ENCODE data around the gene THSD7B.

The THSD7B gene

DNA sequence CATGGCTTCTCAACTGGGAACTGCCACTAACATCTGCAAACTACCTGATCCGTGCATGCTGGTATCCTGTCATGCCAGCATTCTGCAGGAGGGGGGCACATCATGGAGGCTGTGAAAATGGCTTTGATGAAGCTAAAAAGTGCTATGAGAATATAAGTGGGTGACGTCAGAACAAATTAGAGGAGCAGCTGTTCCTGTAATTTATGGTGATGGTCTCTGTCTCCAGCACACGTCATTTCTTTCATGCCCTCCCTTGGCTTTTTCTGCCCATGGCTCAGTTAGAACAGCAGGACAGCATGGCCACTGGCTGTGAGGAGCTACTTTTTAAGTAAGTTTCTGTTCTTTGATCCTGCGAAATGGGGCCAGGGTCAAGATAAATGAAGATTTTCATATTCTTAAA is 466.3 kb downstream of the THSD7B start:
- in situ Hi-C loops (cut with MboI; ENCODE audit: low sequenced_read_pairs), result no loop called here

- in situ Hi-C loops (cut with MboI; ENCODE audit: low sequenced_read_pairs), result no loop called here
These were observed 466.7 kb downstream of the THSD7B start for GRCh38 chr2:137232076-137232475.

- in situ Hi-C loops (cut with MboI; ENCODE audit: low sequenced_read_pairs), result no loop called here
These were observed 467.7 kb downstream of the THSD7B start for GRCh38 chr2:137233091-137233490.

DNA sequence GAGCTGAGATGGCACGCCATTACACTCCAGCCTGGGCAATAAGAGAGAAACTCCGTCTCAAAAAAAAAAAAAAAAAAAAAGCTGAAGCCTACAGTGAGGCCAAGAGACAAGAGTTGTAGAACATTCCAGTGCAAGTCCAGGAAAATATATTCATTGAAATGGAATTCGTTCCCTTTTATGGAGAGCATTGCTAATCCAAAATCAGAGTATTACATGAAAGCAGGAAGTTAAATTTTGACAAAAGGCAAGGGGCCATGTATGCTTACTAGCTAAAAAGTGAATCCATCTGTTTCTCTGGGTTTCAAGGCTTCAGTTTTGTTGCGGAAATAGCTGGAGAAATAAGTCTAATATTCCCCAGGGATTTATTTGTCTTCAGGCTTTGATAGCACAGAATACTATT is 471.7 kb downstream of the THSD7B start:
- in situ Hi-C loops (cut with MboI; ENCODE audit: low sequenced_read_pairs), result no loop called here

DNA sequence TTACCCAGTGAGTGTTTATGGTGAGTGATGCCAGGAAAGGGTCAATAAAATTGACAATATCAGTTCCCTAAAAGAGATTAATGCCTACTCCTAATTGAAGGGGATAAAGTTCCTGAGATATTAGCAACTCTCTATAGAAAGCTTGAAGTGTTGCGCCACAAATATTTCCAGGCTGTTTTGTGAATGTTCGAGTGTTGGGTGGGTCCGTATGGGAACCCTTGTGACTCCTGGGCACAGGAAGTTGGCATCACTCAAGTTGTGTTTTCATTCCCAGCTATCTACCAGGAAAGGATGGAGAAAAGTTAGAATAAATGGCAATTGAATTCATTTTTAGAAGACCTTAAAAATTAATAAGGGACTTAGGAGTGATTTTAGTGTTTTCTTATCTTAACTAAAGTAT is 472.7 kb downstream of the THSD7B start:
- in situ Hi-C loops (cut with MboI; ENCODE audit: low sequenced_read_pairs), result no loop called here

GRCh38 chr2:137249463-137250130 is 484.3 kb downstream of the THSD7B start:
- in situ Hi-C loops (cut with MboI; ENCODE audit: low sequenced_read_pairs), result no loop called here

GRCh38 chr2:137250401-137250800 is 485.1 kb downstream of the THSD7B start:
- in situ Hi-C loops (cut with MboI; ENCODE audit: low sequenced_read_pairs), result no loop called here

GRCh38 chr2:137251045-137251444 is 485.7 kb downstream of the THSD7B start:
- in situ Hi-C loops (cut with MboI; ENCODE audit: low sequenced_read_pairs), result no loop called here

- in situ Hi-C loops (cut with MboI; ENCODE audit: low sequenced_read_pairs), result no loop called here
These were observed 487.6 kb downstream of the THSD7B start for GRCh38 chr2:137252934-137253333.

DNA sequence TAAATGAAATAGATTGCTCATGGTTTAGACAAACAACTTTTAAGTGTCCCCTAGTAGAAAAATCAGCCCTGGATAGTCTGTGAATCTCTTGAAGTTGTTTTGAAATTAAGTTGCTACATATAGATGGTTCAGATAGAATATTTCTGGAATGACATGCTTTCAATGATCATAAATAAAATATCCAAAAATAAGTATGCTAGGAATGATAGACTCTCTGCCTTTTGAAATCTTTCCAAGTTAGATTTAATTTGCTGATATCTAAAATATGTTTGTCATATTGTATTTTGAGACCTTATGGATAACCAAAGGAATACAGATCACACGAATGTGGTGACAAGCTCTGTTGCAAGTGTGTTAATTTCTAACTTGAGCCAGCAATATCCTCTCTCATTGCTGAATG is 488.7 kb downstream of the THSD7B start:
- in situ Hi-C loops (cut with MboI; ENCODE audit: low sequenced_read_pairs), result no loop called here

- in situ Hi-C loops (cut with MboI; ENCODE audit: low sequenced_read_pairs), result no loop called here
These were observed 490.0 kb downstream of the THSD7B start for GRCh38 chr2:137255345-137255744.

DNA sequence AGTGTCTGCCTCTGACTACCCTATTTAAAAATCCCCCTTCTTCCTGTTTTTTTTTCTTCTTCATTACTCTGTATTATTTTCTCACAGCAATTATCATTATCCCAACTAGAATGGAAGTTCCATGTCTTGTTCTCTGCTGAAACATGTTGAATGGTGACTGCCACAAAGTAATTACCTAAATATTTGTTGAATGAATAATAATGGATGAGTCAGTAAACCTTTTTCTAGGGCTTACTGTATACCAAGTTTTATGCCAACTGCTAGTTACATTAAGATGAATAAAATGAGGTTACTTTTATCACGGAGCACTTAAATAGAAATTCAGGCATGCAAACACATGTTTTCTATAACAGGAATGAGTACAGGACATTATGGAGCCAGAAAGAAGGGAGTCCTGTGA is 490.6 kb downstream of the THSD7B start:
- in situ Hi-C loops (cut with MboI; ENCODE audit: low sequenced_read_pairs), result no loop called here

DNA sequence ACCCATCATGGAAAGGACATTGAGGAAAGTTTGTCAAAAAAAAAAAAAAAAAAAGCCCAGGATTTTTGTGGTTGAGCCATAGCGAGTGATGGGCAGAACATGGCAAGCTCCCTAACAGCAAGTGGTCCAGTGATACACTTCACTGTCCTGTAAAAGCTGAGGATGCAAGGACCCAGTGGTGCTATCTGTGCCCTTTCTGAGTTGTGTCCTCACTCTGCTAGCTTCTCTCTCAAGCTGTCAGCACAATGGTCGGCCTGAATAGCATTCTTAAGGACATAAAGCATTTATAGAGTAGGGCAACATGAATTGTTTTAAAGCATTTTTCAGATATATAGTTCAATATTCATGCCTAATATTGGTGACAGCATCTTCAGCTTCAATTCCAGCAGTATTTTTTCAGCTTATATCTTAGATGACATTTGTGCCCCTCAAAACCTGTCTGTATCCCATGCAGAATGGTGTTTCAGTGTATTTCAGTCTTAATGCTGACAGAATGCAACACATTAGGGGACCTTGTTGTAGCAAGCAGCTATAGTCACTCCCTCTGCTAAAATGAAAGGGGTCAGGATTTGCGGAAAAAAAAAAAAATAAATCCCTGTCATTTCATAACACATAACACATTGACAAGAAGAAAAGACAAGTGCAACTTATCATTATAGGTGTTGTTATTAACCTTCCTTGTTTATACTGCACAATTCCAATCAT is 496.7 kb downstream of the THSD7B start:
- in situ Hi-C loops (cut with MboI; ENCODE audit: low sequenced_read_pairs), result no loop called here

DNA sequence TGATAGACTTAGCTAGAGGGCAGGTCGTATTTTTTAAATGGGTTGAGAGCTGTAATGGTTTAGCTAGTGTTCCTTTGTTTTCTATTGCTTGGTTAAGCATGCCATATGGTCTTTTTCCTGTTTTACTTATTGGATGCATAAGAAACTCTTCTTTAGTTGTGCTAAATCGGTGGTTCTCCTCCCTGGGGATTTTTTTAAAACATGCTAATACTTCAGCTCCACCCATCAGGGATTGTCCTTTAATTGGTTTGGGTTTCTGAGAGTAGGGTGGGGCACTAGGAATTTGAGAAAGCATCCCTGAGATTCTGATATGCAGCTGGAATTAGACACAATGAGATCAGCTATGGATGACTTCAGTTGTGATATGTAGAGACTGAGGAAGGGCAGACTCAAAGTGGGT is 497.2 kb downstream of the THSD7B start:
- in situ Hi-C loops (cut with MboI; ENCODE audit: low sequenced_read_pairs), result no loop called here

DNA sequence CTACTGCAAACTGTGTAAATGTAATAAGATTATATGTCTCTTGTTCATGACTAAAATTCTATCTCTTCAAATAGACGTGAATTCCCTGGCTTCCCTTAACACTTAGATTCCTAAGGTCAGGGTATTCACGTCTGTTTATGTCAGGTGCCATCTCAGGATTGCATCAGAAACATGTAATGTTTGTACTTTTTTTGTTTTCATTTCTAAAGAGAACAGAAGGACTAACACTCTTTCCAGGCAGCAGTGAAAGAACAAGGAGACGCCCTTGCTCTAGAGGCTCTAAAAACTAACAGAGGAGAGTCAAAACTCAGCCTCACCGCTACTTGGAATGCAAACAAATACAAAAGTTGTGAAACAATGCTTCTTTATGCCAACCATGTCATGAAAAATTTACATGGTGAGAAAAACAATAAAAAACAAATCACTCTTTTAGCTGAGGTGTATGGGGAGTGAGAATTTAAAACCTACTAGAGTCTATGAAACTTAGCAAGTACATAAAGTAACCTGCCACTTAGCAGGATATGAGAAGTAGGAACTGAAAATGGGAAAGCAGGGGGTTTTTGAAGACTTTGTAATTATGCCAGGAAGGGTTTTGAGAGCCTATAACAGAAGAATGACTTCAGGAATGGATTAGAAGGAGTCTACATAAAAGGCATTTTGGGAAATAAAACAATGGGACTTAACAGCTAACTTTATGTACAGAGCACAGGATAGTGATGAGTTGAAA is 522.7 kb downstream of the THSD7B start:
- in situ Hi-C loops (cut with MboI; ENCODE audit: low sequenced_read_pairs), result no loop called here

- in situ Hi-C loops (cut with MboI; ENCODE audit: low sequenced_read_pairs), result no loop called here
These were observed 526.7 kb downstream of the THSD7B start for GRCh38 chr2:137291836-137292570.

- in situ Hi-C loops (cut with MboI; ENCODE audit: low sequenced_read_pairs), result no loop called here
These were observed 533.0 kb downstream of the THSD7B start for GRCh38 chr2:137298377-137298776.

- in situ Hi-C loops (cut with MboI; ENCODE audit: low sequenced_read_pairs), result no loop called here
These were observed 535.6 kb downstream of the THSD7B start for GRCh38 chr2:137300987-137301386.

DNA sequence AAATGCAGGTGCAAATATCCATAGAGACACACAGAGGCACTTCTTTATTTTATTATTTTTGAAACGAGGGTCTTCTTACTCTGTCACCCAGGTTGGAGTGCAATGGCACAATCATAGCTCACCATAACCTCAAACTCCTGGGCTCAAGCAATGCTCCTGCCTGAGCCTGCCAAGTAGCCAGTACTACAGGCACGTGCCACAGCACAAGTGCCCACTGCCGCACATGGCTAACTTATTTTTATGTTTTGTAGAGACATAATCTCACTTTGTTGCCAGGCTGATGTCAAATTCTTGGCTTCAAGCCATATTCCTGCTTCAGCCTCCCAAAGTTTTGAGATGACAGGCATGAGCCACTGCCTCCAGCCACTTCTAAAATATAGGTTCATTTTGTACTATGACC is 537.6 kb downstream of the THSD7B start:
- in situ Hi-C loops (cut with MboI; ENCODE audit: low sequenced_read_pairs), result no loop called here

GRCh38 chr2:137316075-137316474 is 550.7 kb downstream of the THSD7B start:
- in situ Hi-C loops (cut with MboI; ENCODE audit: low sequenced_read_pairs), result no loop called here

DNA sequence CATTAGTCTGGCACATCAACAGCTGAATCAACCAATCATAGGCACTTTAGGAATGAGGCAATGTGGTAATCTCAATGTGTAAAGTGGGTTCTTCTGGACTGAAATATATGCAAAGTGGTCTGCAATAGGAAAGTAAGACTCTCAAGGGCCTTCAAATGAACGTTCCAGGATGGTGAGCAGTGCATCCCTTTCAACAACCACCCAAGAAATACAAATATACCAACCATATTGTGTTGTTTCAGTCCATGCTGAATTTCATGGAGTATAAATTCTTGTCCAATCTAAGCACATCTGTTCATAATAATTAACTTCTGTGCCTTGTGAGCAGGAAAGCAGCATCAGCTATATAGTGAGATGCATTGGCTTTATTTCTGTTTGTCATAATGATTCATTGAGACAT is 556.2 kb downstream of the THSD7B start:
- in situ Hi-C loops (cut with MboI; ENCODE audit: low sequenced_read_pairs), result no loop called here
